Spleen (tissue), 11 donors: ENCODE data around the gene PCDH8. TPM values are rescaled to one million over a fixed set of nuclear protein-coding genes. Genes with fewer than 3 reads are reported as not detected.

ENCODE experiments used
- DNase-seq: peaks from one replicate; pipeline ENCODE4 v3.0.0-alpha.2; 2020
- H3K27ac ChIP-seq, 8 donors: fragments of 200-600 bp; sonication (generic) in 7 of 8; 1 replicate in 4 of 8; 2 replicates in 4 of 8; pipeline versions ENCODE4 v1.5.0 to v1.8.0; 2016 to 2021; ENCODE audit warnings: inconsistent platforms in 4 of 8, mild to moderate bottlenecking in 4 of 8, moderate library complexity in 1 of 8
- H3K27me3 ChIP-seq, 7 donors: fragments of 200-600 bp; sonication (generic) in 6 of 7; replicated peaks in 1 of 7; 1 replicate in 4 of 7; 2 replicates in 3 of 7; pipeline versions ENCODE4 v1.5.0 to v1.8.0; 2016 to 2021; ENCODE audit warnings: inconsistent platforms in 3 of 7, mild to moderate bottlenecking in 1 of 7
- H3K36me3 ChIP-seq, 6 donors: fragments of 200-600 bp; sonication (generic) in 5 of 6; 1 replicate in 4 of 6; 2 replicates in 2 of 6; pipeline versions ENCODE4 v1.5.0 to v1.8.0; 2016 to 2021; ENCODE audit warnings: inconsistent platforms in 2 of 6
- H3K4me1 ChIP-seq, 6 donors: fragments of 200-600 bp; sonication (generic) in 5 of 6; 1 replicate in 3 of 6; 2 replicates in 3 of 6; pipeline versions ENCODE4 v1.5.0 to v1.8.0; 2016 to 2021; ENCODE audit warnings: inconsistent platforms in 3 of 6
- H3K4me3 ChIP-seq, 8 donors: fragments of 200-600 bp; sonication (generic) in 7 of 8; 1 replicate in 4 of 8; 2 replicates in 4 of 8; pipeline versions ENCODE4 v1.5.0 to v1.8.0; 2016 to 2021; ENCODE audit warnings: inconsistent platforms in 4 of 8, mild to moderate bottlenecking in 4 of 8, moderate library complexity in 2 of 8
- H3K9me3 ChIP-seq, 8 donors: fragments of 200-600 bp; sonication (generic) in 7 of 8; 1 replicate in 4 of 8; 2 replicates in 4 of 8; pipeline versions ENCODE4 v1.5.0 to v1.8.0; 2016 to 2021; ENCODE audit warnings: inconsistent platforms in 4 of 8
- CTCF ChIP-seq, 11 experiments: fragments of 200-600 bp in 7 of 11; fragments of 450-650 bp in 4 of 11; sonication (generic) in 4 of 11; IDR thresholded peaks in 8 of 11; conservative IDR thresholded peaks in 3 of 11; 1 replicate in 7 of 11; 2 replicates in 4 of 11; pipeline versions ENCODE4 v1.4.0 to v1.8.0; 2016 to 2021; ENCODE audit warnings: antibody characterized with exemption in 11 of 11, inconsistent platforms in 4 of 11, mild to moderate bottlenecking in 1 of 11
- POLR2A ChIP-seq, 3 donors: fragments of 450-650 bp; IDR thresholded peaks; one replicate each; pipeline ENCODE4 v1.5.1; 2017; ENCODE audit warnings: antibody characterized with exemption in 3 of 3, mild to moderate bottlenecking in 1 of 3
- POLR2AphosphoS5 ChIP-seq, 3 donors: sonication (generic); formaldehyde crosslinking; IDR thresholded peaks; one replicate each; pipeline ENCODE4 v1.5.1; 2017; ENCODE audit warnings: antibody characterized with exemption in 3 of 3
- WGBS, 5 donors: extraction: QIAGEN DNeasy Blood & Tissue Kit in 3 of 5; methylation state at CpG; one replicate each; pipeline versions ENCODE4 v1.1.5 to v1.1.7; 2013 to 2018; 5-methylcytosine and 5-hydroxymethylcytosine counted together
- intact Hi-C: fragments of 100-400 bp; cut with DNase I; formaldehyde crosslinking; loops from one replicate; pipeline ENCODE4 v1.15.0; 2023; ENCODE audit warnings: low total_unique reads
- polyA plus RNA-seq, 3 donors: library from polyadenylated mRNA; stranded (reverse); fragments of 200-250 nt; gene quantifications; one replicate each; pipeline ENCODE4 v1.2.1, GENCODE V29; 2013
- total RNA-seq, 7 donors: library from RNA; depleted of rRNA in 3 of 7; stranded (reverse); fragments of >200 nt in 3 of 7; fragmentation: NEBNext Ultra II Directional in 4 of 7; extraction: Animal tissue kit (Norgen Biotek cat#: 25700) in 4 of 7; gene quantifications; one replicate each; pipeline versions ENCODE4 v1.1.0 to v1.2.1, GENCODE V29; 2016 to 2021
- donor health status: healthy with polysubstance abuse.
- donor health status: DM: no; HTN: no; CAD: no; lungs with moderate emphysema.
- donor health status: DM: no; HTN: no; CAD: no.
- donor health status: Bipolar disorder and iron deficiency.
- donor health status: healthy.
- donor health status: DM: no; HTN: no; CAD: no.
- donor health status: DM: yes; HTN: yes; CAD: no.

The PCDH8 gene
- total and polyA plus RNA-seq, 10 donors = not detected

- 63 to 73% (median 70%) methylated on average over 4 of the region's 4 CpGs for WGBS, 5 donors
- TF ChIP-seq POLR2A (IDR thresholded peaks at IDR 0.05) (no peak), POLR2AphosphoS5 (IDR thresholded peaks at IDR 0.05) (no peak), CTCF (IDR thresholded peaks at IDR 0.05 in 8 of 11, conservative IDR thresholded peaks at IDR 0.05 in 3 of 11) (no peak)
- peaks cover 0 to 6% (median 0%) of the 10 kb centered on the region in 6 donors for H3K4me1 ChIP-seq
- H3K27me3 ChIP-seq = peaks cover 0 to 14% (median 0%) of the 10 kb centered on the region in 7 donors
- intact Hi-C loops = no loop called here
- no peak overlapping the region for H3K27ac ChIP-seq
- H3K36me3 ChIP-seq = no peaks in the 10 kb centered on the region
- no peak overlapping the region for H3K4me3 ChIP-seq
- no peaks in the 10 kb centered on the region for H3K9me3 ChIP-seq
- DNase-seq = no peak
Observed at GRCh38 chr13:52811841-52812240, 36.6 kb downstream of the PCDH8 start.

- WGBS, 5 donors = 65 to 79% (median 72%) methylated on average over 3 of the region's 3 CpGs
- TF ChIP-seq CTCF (IDR thresholded peaks at IDR 0.05 in 8 of 11, conservative IDR thresholded peaks at IDR 0.05 in 3 of 11) (no peak), POLR2A (IDR thresholded peaks at IDR 0.05) (no peak), POLR2AphosphoS5 (IDR thresholded peaks at IDR 0.05) (no peak)
- Histone ChIP-seq H3K27ac (no peak overlapping the region), H3K4me1 (peaks cover 0 to 6% (median 0%) of the 10 kb centered on the region in 6 donors), H3K4me3 (no peak overlapping the region), H3K27me3 (peaks cover 0 to 26% (median 0%) of the 10 kb centered on the region in 7 donors), H3K9me3 (no peaks in the 10 kb centered on the region), H3K36me3 (no peaks in the 10 kb centered on the region)
- DNase-seq = no peak
- intact Hi-C loops = no loop called here
Observed at GRCh38 chr13:52810526-52810925, 37.9 kb downstream of the PCDH8 start.

GRCh38 chr13:52810011-52810410 is 38.4 kb downstream of the PCDH8 start:
- TF ChIP-seq POLR2AphosphoS5 (IDR thresholded peaks at IDR 0.05) (no peak), POLR2A (IDR thresholded peaks at IDR 0.05) (no peak), CTCF (IDR thresholded peaks at IDR 0.05 in 8 of 11, conservative IDR thresholded peaks at IDR 0.05 in 3 of 11) (no peak)
- Histone ChIP-seq H3K4me1 (peaks cover 0 to 6% (median 0%) of the 10 kb centered on the region in 6 donors), H3K9me3 (no peaks in the 10 kb centered on the region), H3K36me3 (no peaks in the 10 kb centered on the region), H3K4me3 (no peak overlapping the region), H3K27me3 (peaks cover 0 to 31% (median 0%) of the 10 kb centered on the region in 7 donors), H3K27ac (no peak overlapping the region)
- DNase-seq = no peak
- intact Hi-C loops = no loop called here
- WGBS, 5 donors = 89 to 95% (median 92%) methylated on average over 5 of the region's 5 CpGs

GRCh38 chr13:52809310-52809769 is 39.1 kb downstream of the PCDH8 start:
- Histone ChIP-seq H3K36me3 (no peaks in the 10 kb centered on the region), H3K4me1 (peaks cover 0 to 6% (median 0%) of the 10 kb centered on the region in 6 donors), H3K27me3 (peaks cover 0 to 37% (median 0%) of the 10 kb centered on the region in 7 donors), H3K9me3 (no peaks in the 10 kb centered on the region), H3K4me3 (no peak overlapping the region), H3K27ac (no peak overlapping the region)
- no peak for DNase-seq
- WGBS, 5 donors = 6 to 9% (median 8%) methylated on average over 3 of the region's 3 CpGs
- TF ChIP-seq CTCF (IDR thresholded peaks at IDR 0.05 in 8 of 11, conservative IDR thresholded peaks at IDR 0.05 in 3 of 11) (peak in 9 of 11 experiments; percentile 11 to 66 (median 48)), POLR2AphosphoS5 (IDR thresholded peaks at IDR 0.05) (no peak)
- intact Hi-C loops = no loop called here
